GM21515 (cell line): Measurements from ENCODE around the gene COL17A1.

Source experiments
- ATAC-seq: cut with Tn5 transposase; IDR thresholded peaks from one replicate; pipeline ENCODE4 v1.9.1; 2021; ENCODE audit not compliant: unreplicated experiment

Gene COL17A1

DNA sequence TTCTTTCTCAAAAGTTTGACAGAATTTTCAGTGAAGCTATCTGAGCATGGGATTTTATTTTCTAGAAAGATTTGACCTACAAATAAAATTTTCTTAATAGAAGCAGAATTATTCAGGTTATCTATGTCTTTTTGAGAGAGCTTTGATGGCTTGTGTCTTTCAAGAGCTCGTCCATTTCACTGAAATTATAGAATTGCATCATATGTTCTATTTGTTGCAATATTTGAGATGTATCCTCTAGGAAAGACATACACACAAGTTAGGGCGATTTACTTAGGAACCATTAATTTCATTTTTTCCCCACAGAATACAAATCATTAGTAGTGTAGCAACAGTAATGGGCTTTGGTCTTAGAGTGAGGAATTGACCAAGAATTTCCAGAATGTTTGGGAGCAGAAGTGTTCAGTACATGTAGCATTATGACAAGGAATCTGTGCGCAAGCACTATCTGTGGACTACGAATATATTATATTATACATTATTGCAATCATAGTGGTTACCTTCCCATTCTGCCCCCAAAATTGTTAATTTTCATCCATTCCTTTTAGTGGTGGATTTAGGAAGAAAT is 12.8 kb upstream of the COL17A1 start:
- no peak for ATAC-seq

DNA sequence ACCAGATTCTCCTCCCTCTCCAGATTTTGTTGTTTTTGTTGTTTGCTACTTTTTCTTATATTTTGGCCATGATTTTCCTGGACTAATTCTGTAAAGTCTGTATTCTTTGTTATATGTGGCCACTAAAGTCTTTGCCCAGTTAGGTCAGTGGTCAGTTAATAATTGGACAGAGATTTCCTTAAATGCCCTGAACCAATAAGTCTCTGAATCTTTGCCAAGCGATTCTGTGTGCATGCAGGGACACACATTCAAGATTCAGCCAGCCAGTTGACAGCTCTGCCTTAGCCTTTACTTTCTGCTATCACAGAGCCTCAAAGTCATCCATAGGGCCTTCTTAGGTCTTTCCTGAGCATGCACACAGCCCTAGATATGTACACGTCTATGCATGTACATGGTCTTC is 11.0 kb upstream of the COL17A1 start:
- no peak for ATAC-seq

DNA sequence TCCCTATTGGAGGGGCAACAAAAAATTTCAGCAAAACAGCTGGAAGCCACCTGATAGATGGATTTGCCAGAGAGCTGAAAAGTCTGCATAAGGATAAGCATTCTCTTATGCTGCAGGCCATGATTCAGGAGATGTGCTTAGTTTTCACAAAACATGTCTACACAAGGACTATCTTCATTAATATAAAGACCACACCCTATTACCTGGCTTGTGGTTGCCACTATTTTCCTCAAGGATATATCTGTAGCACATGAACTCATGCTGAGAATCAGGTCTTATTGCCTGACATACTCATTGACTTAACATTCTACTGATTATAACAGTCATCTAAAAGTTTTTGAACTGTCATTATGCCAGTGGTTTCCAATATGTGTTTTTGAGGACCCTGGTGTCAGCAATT is 7.1 kb upstream of the COL17A1 start:
- no peak for ATAC-seq

DNA sequence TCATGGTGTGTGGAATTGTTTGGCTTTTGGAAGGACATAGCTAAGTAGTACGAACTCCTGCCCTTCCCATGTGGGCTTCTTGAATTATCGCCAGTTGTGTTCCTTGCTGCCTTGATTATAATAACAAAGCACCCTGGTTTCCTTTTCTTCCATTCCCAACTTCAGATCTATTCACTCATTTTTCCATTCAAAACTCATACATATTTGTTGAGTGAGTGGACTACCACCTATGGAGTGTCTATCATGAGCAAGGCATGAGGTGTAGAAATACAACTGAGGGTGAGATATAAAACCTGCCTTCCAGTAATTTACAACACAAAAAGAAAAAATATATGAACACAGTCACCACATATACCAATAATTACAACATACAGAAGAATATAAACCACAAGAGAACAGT is 4.9 kb upstream of the COL17A1 start:
- ATAC-seq, result no peak

DNA sequence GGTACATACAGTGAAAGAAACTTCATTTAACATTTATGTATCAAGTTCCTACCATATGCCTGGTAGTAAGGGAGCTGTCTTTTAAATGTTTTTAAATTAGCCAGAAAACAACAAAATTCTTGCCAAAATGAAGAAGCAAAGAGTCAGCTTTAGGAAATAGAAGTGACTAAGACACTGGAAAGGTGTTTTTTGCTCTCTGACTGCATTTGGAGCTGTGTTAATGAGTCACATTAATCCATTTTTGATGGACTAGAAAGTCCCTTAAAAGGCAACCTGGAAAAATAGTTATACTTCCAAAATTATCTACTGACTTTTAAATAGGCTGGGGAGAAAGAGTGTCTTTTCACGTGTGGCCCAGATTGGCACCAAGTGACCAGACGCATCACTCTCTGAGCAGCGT is 3.9 kb upstream of the COL17A1 start:
- ATAC-seq, result no peak

DNA sequence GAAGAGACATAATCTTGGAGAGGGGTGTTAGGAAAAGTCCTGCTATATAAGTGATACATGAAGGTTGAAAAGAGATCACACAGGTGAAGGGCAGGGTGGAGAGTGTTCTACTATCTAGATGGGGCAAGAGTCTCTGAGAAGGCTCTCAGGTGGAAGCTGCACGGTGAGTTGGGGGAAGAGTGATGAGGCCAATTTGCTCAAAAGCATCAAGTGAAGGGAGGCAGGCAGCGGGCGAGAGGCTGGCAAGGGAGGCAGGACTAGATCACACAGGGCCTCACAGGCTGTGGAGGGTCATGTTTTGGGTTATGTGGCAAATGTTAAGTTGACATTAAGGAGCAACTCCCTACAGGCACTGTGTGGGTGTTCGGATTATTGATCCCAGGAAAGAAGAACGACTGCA is 2.6 kb upstream of the COL17A1 start:
- ATAC-seq, result no peak

DNA sequence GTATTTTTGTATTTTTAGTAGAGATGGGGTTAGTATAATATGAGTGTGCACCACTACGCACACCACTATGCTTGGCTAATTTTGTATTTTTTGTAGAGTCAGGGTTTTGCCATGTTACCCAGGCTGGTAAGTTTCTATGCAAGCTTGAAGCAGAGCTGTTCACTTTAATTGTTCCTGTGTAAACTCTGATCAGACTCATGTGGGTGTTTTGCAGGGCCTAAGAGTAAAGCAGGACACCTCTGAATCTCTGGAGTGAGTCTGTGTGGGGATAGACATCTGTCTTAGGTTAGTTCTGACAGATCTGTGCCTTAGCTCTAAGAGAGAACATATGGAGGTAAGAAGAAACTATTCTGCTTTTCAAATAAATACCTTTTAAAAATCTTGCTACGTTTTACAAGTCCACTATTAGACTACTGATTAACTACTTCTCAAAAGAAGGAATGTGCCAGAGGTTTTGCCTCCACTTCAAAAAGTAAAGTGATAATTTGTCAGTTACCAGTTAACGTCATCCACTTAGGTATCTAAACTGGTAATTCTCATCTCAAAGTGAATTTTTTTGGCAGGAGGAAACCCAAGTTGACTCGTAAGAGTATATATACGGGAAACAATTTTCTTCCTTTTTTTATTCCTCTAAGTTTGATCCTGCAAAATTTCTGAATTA is 1.1 kb downstream of the COL17A1 start:
- ATAC-seq, result no peak

DNA sequence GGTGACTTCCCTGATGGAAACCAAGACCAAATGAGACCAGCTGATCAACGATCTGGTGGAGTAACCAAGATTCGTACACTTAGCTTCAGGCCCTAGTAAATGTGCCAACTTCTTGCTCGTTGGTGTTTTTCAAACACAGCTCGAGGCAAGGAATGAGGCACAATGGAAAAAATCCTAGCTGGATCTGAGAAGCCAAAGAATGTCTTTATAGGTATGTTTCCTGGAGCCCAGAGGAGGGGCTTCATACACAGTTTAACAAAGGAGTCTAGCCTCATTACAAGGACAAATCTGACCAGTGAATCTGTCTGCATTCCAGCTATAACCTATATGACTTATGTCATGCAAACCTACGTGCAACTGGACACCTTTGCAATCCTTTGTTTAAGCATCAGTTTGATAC is 3.7 kb downstream of the COL17A1 start:
- ATAC-seq, result no peak

DNA sequence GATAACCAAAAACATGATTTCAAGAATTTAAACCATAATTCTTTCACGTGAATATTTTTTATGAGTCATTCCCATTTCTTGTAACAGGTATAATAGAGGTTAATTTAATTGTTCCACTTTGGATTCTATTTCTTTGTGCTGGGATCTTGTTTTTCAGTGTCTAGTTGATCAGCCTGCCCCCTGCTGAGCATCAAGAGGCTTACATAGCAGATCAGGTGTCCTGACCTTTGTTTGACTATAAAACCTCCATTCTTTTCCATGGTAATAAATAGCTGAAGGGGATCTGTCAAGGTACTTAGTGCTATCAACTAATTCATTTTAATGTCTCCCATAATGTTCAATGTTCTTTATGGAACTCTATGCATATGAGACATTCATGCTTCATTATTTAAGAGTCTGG is 4.9 kb downstream of the COL17A1 start:
- no peak for ATAC-seq

DNA sequence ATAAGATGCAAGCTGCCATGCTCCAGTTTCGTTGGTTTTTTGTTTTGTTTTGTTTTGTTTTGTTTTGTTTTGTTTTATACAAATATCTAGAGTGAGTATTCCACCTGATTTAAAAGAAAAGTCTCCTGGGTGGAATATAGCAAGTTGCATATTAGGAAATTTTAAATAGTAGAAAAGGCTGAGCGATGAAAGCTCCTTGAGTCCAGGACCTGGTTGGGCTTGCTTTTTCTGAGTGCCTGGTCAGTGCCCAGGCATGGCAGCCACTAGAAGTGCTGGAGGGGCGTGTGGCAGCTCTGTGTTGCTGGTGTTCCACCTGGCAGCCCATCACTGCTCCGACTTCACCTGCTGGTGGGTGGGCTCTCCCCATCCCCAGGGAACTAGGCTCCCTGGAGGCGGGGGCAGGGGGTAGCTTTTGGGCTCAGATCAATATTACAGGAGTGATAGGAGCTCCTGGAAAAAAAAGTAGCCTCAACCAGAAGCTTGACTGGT is 8.0 kb downstream of the COL17A1 start:
- ATAC-seq, result no peak

DNA sequence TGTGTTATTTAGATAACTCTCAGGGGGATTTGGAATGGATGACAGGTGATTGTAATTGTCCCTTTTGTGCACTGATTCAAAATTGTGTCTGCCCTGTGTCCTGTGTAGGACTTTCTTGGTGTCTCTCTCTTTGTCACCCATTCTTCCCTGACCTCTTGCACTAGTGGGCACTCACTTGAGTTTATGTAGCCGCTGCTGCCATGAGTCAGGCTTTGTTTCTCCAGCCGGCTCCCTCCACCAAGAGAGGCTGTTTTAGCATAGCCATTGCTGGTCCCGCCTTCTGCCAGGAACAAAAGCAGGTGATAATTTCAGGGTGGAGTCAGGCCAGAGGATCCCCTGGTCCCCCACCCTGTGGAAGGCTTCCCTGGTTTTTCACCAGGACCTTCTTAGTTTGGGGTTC is 8.4 kb downstream of the COL17A1 start:
- no peak for ATAC-seq

DNA sequence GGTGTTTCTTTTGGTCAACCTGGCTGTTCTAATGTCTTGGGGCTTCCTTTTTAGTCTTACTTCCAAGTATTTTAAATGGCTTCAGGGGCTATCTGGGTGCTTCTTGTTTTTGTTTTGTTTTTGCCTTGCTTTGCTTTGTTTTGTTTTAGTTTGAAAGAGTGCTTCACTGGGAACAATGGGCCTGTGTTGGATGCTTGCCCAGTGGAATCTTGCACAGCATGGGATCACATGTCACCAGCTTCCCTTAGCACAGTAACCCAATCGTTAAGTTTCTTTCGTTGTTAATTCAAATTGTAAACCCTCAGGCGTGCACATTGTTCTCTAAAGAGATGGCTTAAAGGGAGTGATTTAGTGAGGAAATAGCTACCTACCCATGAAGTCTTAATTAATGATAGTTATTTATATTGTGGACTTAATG is 8.9 kb downstream of the COL17A1 start:
- ATAC-seq, result no peak

DNA sequence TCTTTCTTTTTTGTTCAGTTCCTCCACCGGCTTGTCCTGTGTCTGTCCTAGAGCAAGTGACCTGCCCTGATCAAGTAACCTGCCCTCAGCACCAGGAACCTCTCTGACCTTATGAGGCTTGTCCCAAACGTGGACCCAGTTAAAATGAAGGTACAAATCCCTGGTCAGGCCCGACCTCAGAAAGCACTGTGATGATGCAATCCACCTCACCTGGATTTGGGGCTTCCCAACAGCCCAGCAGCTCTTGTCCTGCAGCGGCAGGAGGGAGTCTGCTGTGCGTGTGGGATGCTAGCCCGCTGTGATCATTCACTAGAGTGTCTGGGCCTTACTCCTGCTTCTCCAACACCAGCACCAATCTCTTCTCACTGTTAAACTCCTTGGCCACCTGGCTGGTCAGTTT is 11.2 kb downstream of the COL17A1 start:
- ATAC-seq, result no peak

DNA sequence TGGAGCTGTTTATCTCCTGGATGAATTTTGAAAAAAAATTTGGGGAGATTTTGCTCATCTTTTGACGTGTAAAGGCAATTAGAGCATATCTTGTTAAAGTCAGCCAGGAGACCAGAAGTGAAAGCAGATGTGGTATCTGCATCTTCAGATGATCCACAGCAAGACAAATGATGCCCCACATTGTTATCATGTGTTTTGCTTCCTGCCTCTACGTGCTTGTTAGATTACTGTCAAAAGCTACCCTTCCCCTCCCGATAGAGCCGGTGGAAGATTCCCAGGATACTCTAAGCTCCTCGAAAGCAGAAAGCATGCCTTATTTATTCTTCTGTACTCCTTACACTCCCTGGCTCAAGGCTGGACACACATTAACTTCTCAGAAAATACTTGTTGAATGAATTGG is 12.9 kb downstream of the COL17A1 start:
- no peak for ATAC-seq

DNA sequence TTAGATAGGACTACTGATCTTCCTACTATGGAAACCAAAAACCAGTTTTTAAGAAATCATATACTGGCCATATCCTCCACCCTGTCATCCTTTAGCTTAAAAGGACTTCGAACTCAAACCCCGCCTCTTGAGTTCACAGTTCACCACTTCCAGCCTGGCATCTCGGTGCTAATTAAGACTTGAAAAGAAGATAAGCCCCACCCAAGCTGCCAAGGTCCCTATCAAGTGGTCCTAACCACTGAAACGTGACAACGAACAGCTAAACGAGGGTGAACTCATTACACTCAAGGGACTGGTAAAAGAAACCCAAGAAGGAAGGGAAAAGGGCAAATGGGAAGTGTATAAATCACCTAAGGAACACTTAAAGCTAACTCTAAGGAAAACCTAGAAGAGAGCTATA is 16.1 kb downstream of the COL17A1 start:
- ATAC-seq, result no peak

DNA sequence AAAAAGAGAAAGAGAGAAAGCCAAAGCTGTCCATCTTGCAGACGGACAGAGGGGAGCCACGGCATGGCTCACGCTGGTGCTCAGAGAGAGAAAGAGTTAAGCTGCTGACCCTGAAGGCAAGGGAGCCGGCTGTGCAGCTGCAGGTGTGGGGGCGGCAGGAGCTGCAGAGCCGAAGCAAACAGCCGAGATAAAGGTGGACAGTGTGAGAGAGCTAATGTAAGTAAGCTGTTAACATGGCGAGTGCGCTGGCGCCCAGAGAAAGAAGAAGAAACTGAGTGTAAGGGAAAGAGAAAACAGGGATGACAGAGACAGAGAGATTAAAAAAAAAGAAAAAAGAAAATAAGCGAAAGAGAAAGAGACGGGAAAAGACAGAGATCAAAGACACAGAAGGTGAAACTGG is 18.2 kb downstream of the COL17A1 start:
- ATAC-seq, result no peak

DNA sequence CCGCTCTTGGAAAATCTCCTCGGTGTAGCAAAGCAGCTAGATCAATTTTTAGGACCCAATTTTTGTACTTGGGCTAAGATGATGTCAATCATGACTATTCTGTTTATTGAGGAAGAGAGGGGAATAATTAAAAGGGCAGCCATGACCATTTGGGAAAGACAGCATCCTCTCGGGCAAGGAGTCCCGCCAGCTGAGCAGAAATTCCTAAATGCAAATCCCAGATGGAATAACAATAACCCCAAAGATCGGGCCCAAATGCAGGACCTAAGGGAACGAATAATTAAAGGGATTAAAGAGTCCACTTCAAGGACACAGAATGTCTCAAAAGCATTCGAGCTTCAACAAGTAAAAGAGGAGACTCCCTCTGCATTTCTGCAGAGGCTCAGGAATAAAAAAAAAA is 18.7 kb downstream of the COL17A1 start:
- ATAC-seq, result no peak

DNA sequence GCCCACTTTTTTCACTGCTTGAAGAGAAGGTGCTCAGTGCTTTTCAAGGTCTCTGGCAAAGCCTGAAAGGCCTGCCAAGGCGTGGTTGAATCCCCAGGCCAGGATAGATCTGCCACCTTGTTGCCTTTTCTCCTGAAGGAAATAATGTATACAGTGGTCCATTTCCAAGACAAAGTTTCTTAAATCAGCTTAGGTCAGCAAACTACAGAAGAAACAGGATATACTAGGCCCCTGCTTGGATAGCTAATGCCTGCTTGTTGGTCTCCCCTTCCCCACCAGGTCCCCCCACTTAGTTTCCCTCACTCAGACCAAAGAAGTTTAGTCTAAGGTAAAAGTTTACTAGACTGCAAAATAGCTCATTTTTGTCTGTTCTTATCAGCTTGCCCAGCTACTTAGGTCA is 19.9 kb downstream of the COL17A1 start:
- ATAC-seq, result no peak

DNA sequence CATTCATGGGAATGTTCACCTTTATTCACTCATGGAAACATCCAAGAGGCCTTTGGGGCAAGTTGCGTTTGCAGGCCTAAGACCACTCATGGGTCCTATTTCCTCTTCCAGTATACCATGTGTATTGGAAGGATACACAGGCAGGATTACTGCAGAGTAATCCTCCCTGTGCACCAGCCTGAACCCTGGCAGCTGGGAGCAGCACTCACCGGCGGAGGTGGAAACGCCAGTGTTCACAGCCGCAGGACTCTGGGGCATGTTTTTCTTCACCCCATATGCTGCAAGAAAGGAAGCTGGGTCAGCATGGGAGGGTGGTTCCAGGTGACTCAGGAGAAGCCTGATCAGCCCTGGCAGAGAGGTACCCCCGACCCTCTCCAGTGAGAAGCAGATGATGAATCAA is 24.5 kb downstream of the COL17A1 start:
- no peak for ATAC-seq

DNA sequence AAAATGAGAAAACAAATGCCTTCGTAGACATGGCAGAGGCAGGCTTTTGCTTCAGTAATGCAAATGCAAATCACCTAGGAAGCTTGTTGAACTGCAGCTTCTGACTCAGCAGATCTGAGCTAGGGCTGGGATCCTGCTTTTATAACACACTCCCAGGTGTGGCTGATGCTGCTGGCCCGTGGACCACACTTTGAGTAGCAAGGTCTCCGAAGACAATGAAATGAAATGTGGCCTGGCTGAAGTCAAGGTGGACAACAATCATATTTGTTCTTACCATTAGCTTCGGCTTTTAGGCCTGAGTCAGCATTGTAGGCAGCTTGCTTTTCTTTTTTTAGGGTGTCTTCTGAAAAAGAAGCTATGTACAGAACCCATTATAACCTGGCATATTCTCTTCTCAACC is 26.3 kb downstream of the COL17A1 start:
- ATAC-seq, result no peak

DNA sequence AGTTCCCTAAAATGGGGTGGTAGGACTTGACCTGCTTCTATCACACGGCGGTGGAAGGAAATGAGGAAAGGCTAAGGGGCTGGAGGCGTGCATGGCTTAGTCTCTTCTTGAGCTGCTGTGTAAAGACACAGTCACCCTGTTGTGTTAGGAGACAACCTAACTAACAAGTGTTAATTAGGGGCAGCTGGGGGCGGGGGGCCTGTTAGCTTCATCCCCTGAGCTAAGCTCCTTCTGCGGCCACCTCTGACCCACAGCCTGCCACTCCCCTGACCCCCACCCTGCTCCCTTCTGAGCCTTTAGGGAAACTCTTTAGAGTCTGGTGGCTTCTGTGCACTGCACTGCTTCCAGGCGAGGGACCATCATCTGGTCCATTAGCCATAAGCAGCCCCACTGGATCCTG is 28.0 kb downstream of the COL17A1 start:
- ATAC-seq, result no peak

DNA sequence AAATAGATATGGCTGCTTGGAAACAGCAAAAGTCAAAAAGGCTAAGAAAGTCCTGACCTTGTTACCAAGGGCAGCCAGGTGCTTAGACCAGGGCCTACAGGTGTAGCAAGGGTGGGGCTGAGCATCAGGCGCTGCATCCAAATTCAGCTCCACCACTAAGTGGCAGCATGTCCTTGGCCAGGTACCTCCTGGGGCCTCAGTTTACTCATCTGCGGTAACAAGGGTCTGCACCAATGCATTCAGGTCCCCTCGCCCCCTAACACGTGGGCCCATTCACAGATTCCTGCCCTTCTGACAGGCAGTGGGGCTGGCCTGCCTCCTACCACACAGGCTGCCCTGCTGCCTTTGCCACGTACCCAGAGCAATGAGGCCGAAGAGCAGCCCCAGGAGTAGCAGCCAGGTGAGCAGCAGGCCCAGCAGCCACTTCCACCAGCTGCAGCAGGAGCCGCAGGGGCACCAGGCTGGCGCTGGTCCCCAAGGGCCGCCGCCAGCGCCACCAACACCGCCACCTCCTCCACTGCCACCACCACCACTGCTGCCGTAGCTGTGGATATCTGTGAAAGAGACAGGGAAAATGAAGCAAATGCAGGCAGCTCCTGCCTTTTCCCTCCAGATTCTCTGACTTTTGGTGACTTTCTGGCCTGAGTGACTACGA is 28.9 kb downstream of the COL17A1 start:
- ATAC-seq, result no peak

DNA sequence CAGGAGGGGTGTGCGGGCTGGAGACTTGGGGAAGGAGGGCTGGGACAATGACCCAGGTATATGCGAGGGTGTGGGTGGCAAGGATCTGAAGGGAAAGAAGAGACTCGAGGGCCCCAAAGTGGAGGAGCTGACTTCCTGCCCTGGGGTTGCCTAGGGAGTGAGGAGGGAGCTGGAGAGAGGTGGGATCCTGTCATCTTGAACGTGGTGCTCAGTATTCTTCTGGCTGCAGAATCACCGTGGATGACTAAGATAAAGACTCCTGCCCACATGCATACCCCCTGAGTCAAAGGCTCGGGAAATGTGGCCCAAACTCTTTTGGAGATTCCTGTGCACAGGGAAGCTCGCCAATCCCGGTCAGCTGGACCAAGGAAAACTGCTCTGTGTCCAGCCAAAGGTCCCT is 31.2 kb downstream of the COL17A1 start:
- no peak for ATAC-seq
